ENCODE measurements around the gene WDPCP.

WDPCP gene

GRCh38 chr2:63538390-63538789 lies 49.9 kb downstream of the WDPCP start:
- TF ChIP-seq CTCF (IDR thresholded peaks at IDR 0.05; ENCODE audit: control insufficient read depth, insufficient read depth, low read depth, low read length, missing control alignments): no peak

GRCh38 chr2:63537306-63537705 lies 51.0 kb downstream of the WDPCP start:
- no peak for DNase-seq (ENCODE audit: low read depth)
- H3K4me3 ChIP-seq (ENCODE audit: control insufficient read depth, low read depth, low read length): no peak overlapping the region
- no peak for TF ChIP-seq CTCF (IDR thresholded peaks at IDR 0.05; ENCODE audit: control insufficient read depth, insufficient read depth, low read depth, low read length, missing control alignments)

More at GRCh38 chr2:63538390-63538789, 49.9 kb downstream of the WDPCP start:
- H3K4me3 ChIP-seq (ENCODE audit: control insufficient read depth, low read depth, low read length): no peak overlapping the region
- no peak for DNase-seq (ENCODE audit: low read depth)

GRCh38 chr2:63530704-63531279 lies 57.5 kb downstream of the WDPCP start:
- DNase-seq (ENCODE audit: low read depth): no peak
- TF ChIP-seq CTCF (IDR thresholded peaks at IDR 0.05; ENCODE audit: control insufficient read depth, insufficient read depth, low read depth, low read length, missing control alignments): no peak
- no peak overlapping the region for H3K4me3 ChIP-seq (ENCODE audit: control insufficient read depth, low read depth, low read length)

GRCh38 chr2:63525905-63526304 lies 62.4 kb downstream of the WDPCP start:
- H3K4me3 ChIP-seq (ENCODE audit: control insufficient read depth, low read depth, low read length): no peak overlapping the region
- DNase-seq (ENCODE audit: low read depth): no peak
- TF ChIP-seq CTCF (IDR thresholded peaks at IDR 0.05; ENCODE audit: control insufficient read depth, insufficient read depth, low read depth, low read length, missing control alignments): no peak

GRCh38 chr2:63522950-63523349 lies 65.3 kb downstream of the WDPCP start:
- TF ChIP-seq CTCF (IDR thresholded peaks at IDR 0.05; ENCODE audit: control insufficient read depth, insufficient read depth, low read depth, low read length, missing control alignments): no peak
- no peak for DNase-seq (ENCODE audit: low read depth)
- H3K4me3 ChIP-seq (ENCODE audit: control insufficient read depth, low read depth, low read length): no peak overlapping the region

GRCh38 chr2:63520793-63521192 lies 67.5 kb downstream of the WDPCP start:
- no peak for DNase-seq (ENCODE audit: low read depth)
- no peak overlapping the region for H3K4me3 ChIP-seq (ENCODE audit: control insufficient read depth, low read depth, low read length)
- TF ChIP-seq CTCF (IDR thresholded peaks at IDR 0.05; ENCODE audit: control insufficient read depth, insufficient read depth, low read depth, low read length, missing control alignments): no peak

- no peak overlapping the region for H3K4me3 ChIP-seq (ENCODE audit: control insufficient read depth, low read depth, low read length)
- DNase-seq (ENCODE audit: low read depth): no peak
- no peak for TF ChIP-seq CTCF (IDR thresholded peaks at IDR 0.05; ENCODE audit: control insufficient read depth, insufficient read depth, low read depth, low read length, missing control alignments)
These were observed 73.5 kb downstream of the WDPCP start for GRCh38 chr2:63514781-63515180.
